Embryonic facial prominence (tissue), 1 donor: Measurements from ENCODE around the gene CLK2.
"Not testable (repeated sequence)": the region's sequence is repeated elsewhere in the genome, so short reads cannot be mapped to it uniquely, and the experiment has no call there.

ENCODE experiments used
- DNase-seq: peaks from one replicate; pipeline ENCODE4 v3.0.0-alpha.2; 2016; ENCODE audit errors: extremely low spot score

CLK2 gene

DNA sequence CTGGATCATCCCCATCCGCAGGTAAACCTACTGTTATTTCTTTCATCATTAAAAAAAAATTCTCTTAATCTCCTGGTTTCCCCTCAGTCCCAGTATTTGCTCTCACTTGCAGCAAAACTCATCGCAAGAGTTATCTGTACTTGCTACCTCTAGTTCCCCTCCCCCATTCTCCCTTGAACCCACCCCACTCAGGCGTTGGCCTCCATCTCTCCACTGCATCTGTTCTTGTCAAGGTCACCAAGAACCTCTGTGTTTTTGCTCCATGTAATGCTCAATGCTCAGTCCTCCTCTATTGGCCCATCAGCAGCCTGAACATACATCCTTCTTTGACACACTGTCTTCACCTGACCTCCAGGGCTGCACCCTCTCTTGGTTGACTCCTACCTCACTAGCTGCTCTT, 23.4 kb upstream of the CLK2 start:
- no peak for DNase-seq

GRCh38 chr1:155295942-155296267, 22.6 kb upstream of the CLK2 start:
- DNase-seq: no peak

GRCh38 chr1:155295183-155295941, 22.1 kb upstream of the CLK2 start:
- no peak for DNase-seq

DNA sequence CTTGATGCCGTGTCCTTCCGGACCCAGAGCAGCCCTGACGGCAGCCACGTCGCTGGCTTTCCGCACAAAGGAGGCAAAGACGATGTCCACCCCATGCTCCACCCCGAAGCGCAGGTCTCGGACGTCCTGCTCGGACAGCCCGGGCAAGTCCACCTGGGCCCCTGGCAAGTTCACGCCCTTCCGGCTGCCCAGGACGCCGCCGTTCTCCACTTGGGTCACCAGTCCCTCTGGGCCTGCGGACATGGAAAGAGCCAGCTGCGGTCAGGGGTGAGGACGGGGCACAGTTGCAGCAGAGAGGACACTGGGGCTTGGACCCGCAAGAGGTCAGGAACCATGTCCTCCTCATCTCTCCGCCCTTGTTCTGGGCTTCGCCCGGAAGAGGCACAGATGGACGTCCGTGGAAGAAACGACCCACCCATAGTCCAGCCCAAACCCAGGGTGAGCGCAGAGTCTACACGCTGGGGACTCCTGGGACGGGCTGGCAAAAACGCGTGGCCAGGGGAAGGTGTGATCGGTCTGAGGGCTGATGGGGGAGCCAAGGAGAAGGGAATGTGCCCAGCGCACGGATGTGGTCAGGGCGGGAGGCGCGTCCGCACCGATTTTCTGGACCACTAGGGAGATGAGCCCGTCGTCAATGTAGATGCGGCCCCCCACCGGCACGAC, 21.3 kb upstream of the CLK2 start:
- no peak for DNase-seq

- no peak for DNase-seq
Observed at GRCh38 chr1:155293086-155293749, 19.9 kb upstream of the CLK2 start.

- not testable (repeated sequence) for DNase-seq
Observed at GRCh38 chr1:155291006-155291405, 17.7 kb upstream of the CLK2 start.

DNA sequence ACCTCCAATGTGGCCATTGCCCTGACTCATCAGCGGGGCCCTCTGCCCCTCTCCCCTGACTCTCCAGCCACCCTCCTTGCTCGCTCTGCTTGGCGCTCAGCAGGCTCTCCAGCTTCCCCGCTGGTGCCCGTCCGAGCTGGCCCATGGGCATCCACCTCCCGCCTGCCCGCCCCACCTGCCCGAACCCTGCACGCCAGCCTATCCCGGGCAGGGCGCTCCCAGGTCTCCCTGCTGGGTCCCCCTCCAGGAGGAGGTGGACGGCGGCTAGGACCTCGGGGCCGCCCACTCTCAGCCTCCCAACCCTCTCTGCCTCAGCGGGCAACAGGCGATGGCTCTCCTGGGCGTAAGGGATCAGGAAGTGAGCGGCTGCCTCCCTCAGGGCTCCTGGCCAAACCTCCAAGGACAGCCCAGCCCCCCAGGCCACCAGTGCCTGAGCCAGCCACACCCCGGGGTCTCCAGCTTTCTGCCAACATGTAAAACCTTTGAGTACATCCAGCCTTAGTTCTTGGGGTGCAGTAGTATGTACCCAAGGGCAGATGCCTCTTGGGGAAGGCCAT, 14.8 kb upstream of the CLK2 start:
- DNase-seq: no peak

- DNase-seq: no peak
Observed at GRCh38 chr1:155286544-155286943, 13.2 kb upstream of the CLK2 start.

- no peak for DNase-seq
Observed at GRCh38 chr1:155285631-155286044, 12.3 kb upstream of the CLK2 start.

GRCh38 chr1:155285063-155285462, 11.8 kb upstream of the CLK2 start:
- DNase-seq: no peak

- DNase-seq: no peak
Observed at GRCh38 chr1:155284476-155284875, 11.2 kb upstream of the CLK2 start.

GRCh38 chr1:155282488-155283091, 9.3 kb upstream of the CLK2 start:
- DNase-seq: no peak

- DNase-seq: no peak
Observed at GRCh38 chr1:155279268-155279667, 6.0 kb upstream of the CLK2 start.

DNA sequence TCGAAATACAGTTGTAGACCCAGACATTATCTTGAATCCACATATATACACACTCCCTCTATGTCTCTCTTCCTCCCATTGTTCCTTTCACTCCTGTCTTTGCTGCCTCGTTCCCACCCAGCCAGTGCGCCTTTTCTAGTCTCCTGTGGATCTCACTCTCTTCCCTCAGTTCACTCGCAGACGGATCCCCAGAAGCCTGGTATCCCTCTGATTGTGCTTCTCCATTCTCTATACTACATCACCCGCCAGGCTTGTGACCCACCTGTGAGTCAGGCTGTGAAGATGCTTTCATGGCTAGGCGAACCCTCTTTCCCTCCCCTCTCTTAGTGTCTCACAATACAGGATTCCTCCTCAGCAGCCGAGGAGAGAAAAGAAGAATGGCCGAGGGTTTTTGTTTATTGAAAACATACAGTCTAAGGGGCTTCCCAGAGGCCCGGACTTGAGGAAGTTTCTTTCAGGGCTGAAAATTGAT, 5.4 kb upstream of the CLK2 start:
- DNase-seq: no peak

- no peak for DNase-seq
Observed at GRCh38 chr1:155277902-155278688, 4.8 kb upstream of the CLK2 start.

- DNase-seq: peak; percentile 89
Observed at GRCh38 chr1:155277070-155277901, 4.0 kb upstream of the CLK2 start, which contains the start of gene HCN3. HCN3 (plus strand) TSS chr1:155277463; CDS start chr1:155277591, 128 bp downstream.

GRCh38 chr1:155272466-155273342, 600 bp downstream of the CLK2 start:
- no peak for DNase-seq

GRCh38 chr1:155269381-155269780, 3.9 kb downstream of the CLK2 start:
- no peak for DNase-seq

DNA sequence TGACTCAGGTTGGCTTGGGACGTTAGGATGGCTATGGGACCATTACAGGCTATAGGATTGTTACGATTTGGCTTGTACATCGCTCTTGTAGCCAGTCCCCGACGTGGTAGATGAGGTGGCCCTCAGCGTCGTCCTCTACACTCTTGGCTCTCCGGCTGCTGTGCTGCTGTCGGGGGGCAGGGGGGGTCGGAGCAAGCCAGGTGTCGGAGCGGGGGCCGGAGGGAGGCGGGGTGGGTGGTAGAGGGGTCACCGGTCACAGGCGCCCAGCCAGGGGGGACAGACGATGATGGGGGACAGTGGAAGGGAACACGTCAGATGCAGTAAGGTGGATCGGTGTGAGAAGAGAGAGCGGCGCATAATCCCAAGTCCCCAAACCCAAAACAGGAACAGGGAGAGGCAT, 4.7 kb downstream of the CLK2 start:
- DNase-seq: no peak
